Left ventricle myocardium superior (tissue), 1 donor: ENCODE results near the gene NEGR1. TPM values are rescaled to one million over a fixed set of nuclear protein-coding genes. Genes with fewer than 3 reads are reported as not detected.

ENCODE experiments used
- ATAC-seq: fragments of 200-7000 bp; cut with Tn5 transposase; one replicate; pipeline ENCODE4 v1.9.1; 2020; ENCODE audit warnings: mild to moderate bottlenecking, moderate library complexity
- DNase-seq: peaks from one replicate; pipeline ENCODE4 v3.0.0-alpha.2; 2020
- intact Hi-C: fragments of 100-400 bp; cut with micrococcal nuclease; formaldehyde crosslinking; loops from one replicate; pipeline ENCODE4 v1.11.0; 2022
- total RNA-seq: library from RNA; stranded (reverse); fragmentation: NEBNext Ultra II Directional; extraction: Animal tissue kit (Norgen Biotek cat#: 25700); gene quantifications from one replicate; pipeline ENCODE4 v1.2.1, GENCODE V29; 2021
- donor health status: DM: no; HTN: yes; CAD: no; lungs with severe emphysema.

NEGR1 gene
- total RNA-seq, 1 donor from 2014 or later, result 10.6 TPM

- DNase-seq, result no peak
- intact Hi-C loops, result no loop called here
- peak; percentile 57 for ATAC-seq
These were observed 295.2 kb downstream of the NEGR1 start for GRCh38 chr1:71987181-71987580.

- no peak for DNase-seq
- intact Hi-C loops, result no loop called here
- ATAC-seq, result peak; percentile 53
These were observed 296.2 kb downstream of the NEGR1 start for GRCh38 chr1:71986160-71986559.

- ATAC-seq (no peak), DNase-seq (no peak)
- intact Hi-C loops, result no loop called here
These were observed 301.8 kb downstream of the NEGR1 start for GRCh38 chr1:71980556-71980955.

DNA sequence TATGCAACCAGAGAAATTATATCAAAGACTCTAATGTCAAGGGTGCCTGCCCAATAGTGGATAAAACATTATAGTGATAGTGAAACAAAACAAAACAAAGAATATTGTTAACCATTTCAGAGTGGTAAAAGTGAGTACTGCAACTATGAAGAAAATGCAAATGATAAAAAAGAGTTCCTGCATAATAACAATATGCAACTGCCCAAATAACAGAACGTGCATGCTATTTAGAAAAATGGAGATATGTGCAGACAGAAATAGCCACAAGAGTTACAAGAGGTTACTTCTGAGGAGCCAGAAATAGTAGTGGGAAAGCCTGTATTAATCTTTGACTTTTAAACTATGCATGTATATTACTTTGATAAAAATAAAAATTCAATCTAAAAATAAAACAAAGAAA, 302.5 kb downstream of the NEGR1 start:
- DNase-seq (no peak), ATAC-seq (peak; percentile 77)
- intact Hi-C loops, result no loop called here

GRCh38 chr1:71967670-71968069, 314.7 kb downstream of the NEGR1 start:
- no peak for ATAC-seq
- intact Hi-C loops, result no loop called here
- no peak for DNase-seq

DNA sequence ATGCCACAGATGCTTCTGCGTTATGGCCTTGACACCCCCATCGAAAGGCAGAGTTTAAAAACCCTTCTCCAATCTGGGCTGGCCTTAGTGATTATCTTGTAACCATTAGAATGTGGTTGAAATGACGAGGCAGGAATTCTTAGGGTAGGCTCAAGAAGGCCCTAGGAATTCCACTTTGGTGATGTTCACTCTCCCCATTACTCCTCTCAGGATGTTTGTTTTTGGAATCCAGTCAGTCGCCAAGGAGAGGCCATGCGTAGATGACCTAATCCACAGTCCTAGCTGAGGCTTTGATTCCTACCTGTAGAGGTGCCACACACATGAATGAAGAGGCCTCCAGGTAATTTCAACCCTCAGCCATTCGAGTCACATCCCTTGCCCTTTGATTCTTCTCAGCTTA, 318.2 kb downstream of the NEGR1 start:
- no peak for ATAC-seq
- intact Hi-C loops, result no loop called here
- DNase-seq, result no peak

GRCh38 chr1:71956613-71957285, 325.6 kb downstream of the NEGR1 start:
- no peak for DNase-seq
- ATAC-seq, result peak; percentile 42
- intact Hi-C loops, result no loop called here

DNA sequence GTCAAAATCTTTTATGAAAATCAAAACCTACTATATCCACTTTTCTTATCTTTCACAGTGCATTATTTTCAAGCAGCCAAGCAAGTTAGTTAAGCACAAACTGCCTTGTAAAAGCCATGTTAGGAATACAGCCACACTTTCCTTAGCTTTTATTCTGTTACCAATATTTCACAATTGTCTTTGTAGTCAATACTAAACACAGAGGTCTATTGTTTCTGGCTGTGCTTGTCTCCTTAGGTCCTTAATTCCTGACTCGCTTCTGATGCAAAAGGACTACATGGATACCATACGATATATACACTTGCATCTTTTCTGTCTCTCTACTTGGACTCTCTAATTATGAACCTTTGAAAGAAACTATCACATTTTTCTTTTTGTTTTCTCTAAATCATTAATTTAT, 331.8 kb downstream of the NEGR1 start:
- ATAC-seq (no peak), DNase-seq (no peak)
- intact Hi-C loops, result no loop called here

DNA sequence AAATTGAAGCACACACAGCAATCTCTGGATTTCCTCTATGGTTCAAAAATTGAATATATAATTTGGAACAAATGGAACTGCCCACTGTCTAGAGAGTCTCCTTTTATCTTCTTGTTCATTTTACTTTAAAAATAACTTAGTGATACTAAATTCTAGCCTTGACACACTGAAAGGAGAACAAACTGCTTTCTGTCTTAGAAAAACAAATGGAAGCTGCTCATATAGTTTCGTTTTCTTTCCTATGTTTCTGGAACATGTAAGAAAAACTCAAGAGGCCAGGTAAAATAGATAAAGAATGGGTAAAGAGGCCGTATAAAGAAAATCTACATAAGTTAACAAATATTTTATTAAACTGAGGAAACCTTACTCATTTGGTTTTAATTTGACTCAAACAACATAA, 332.7 kb downstream of the NEGR1 start:
- ATAC-seq (no peak), DNase-seq (no peak)
- intact Hi-C loops, result no loop called here

GRCh38 chr1:71948561-71948960, 333.8 kb downstream of the NEGR1 start:
- ATAC-seq (no peak), DNase-seq (no peak)
- intact Hi-C loops, result no loop called here

- DNase-seq (no peak), ATAC-seq (no peak)
- intact Hi-C loops, result no loop called here
These were observed 338.3 kb downstream of the NEGR1 start for GRCh38 chr1:71944006-71944405.

- ATAC-seq (no peak), DNase-seq (no peak)
- intact Hi-C loops, result no loop called here
These were observed 342.1 kb downstream of the NEGR1 start for GRCh38 chr1:71940261-71940660.

DNA sequence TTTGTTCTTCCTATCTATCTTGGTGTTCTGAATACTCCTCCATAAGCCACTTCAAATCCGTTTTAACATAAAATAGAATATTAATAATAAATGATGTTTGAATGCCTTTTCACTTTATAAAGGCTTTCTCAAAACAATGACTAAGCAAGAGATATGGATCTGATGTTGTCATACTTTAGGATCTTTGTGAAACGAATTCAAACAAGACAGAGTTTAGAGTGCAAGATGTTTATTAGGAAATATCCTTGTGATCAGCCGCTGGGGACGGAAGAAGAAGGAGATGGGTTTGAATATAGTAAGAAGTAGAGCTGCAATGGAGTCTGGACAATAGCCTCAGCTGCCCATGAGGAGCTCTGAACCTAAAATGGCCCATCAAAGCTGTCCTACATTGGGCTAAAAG, 351.8 kb downstream of the NEGR1 start:
- no peak for ATAC-seq
- DNase-seq, result no peak
- intact Hi-C loops, result no loop called here

GRCh38 chr1:71921935-71922559, 360.3 kb downstream of the NEGR1 start:
- no peak for ATAC-seq
- intact Hi-C loops, result no loop called here
- no peak for DNase-seq

- DNase-seq, result no peak
- intact Hi-C loops, result no loop called here
- ATAC-seq, result no peak
These were observed 361.1 kb downstream of the NEGR1 start for GRCh38 chr1:71921204-71921603.

DNA sequence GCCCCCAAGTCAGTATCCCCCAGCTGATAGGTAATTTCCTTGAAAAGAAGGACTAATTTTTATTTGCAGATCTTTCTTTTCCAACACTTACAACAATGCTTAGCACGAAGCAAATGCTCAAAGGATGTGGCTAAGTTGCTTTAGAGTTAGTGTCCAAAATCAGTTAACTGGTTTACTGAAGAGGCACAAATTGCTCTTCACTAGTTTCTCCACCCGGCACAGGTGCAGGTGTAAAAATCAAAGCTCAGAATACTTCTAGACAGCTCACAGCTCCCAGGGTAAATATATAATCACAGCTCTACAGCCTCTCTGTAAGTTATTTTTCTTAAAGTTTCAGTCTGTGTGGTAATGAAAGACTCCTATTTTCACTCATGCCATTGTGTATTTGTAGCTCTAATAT, 361.8 kb downstream of the NEGR1 start:
- no peak for DNase-seq
- no peak for ATAC-seq
- intact Hi-C loops, result no loop called here

- DNase-seq, result no peak
- intact Hi-C loops, result no loop called here
- peak; percentile 40 for ATAC-seq
These were observed 362.4 kb downstream of the NEGR1 start for GRCh38 chr1:71919811-71920509.

- no peak for ATAC-seq
- intact Hi-C loops, result no loop called here
These were observed 363.7 kb downstream of the NEGR1 start for GRCh38 chr1:71918630-71919029.

GRCh38 chr1:71916894-71917293, 365.4 kb downstream of the NEGR1 start:
- no peak for DNase-seq
- ATAC-seq, result no peak
- intact Hi-C loops, result no loop called here

More at GRCh38 chr1:71918630-71919029, 363.7 kb downstream of the NEGR1 start:
- DNase-seq, result no peak

GRCh38 chr1:71914626-71915025, 367.7 kb downstream of the NEGR1 start:
- intact Hi-C loops, result no loop called here
- ATAC-seq (no peak), DNase-seq (no peak)
